Sigmoid colon (tissue), 7 donors: Measurements from ENCODE around the gene TCFL5. TPM values are rescaled to one million over a fixed set of nuclear protein-coding genes. Genes with fewer than 3 reads are reported as not detected.
A peak's percentile ranks its signal among the peaks of the same experiment; 100 is the strongest.

Experiments
- DNase-seq: peaks from one replicate; pipeline ENCODE4 v3.0.0-alpha.2; 2019
- H3K27ac ChIP-seq, 4 donors: fragments of 200-600 bp; sonication (generic); one replicate each; pipeline ENCODE4 v1.5.1; 2016 to 2019; ENCODE audit warnings: mild to moderate bottlenecking in 1 of 4
- H3K27me3 ChIP-seq, 3 donors: fragments of 200-600 bp; sonication (generic); one replicate each; pipeline ENCODE4 v1.5.1; 2019; ENCODE audit warnings: mild to moderate bottlenecking in 1 of 3
- H3K36me3 ChIP-seq, 4 donors: fragments of 200-600 bp; sonication (generic); one replicate each; pipeline ENCODE4 v1.5.1; 2016 to 2019
- H3K4me1 ChIP-seq, 4 donors: fragments of 200-600 bp; sonication (generic); one replicate each; pipeline ENCODE4 v1.5.1; 2017 to 2019
- H3K4me3 ChIP-seq, 4 donors: fragments of 200-600 bp; sonication (generic); one replicate each; pipeline ENCODE4 v1.5.1; 2017 to 2019; ENCODE audit warnings: mild to moderate bottlenecking in 2 of 4, moderate library complexity in 1 of 4
- H3K9me3 ChIP-seq, 4 donors: fragments of 200-600 bp in 3 of 4; sonication (generic) in 3 of 4; one replicate each; pipeline versions ENCODE4 v1.5.1 to v1.6.1; 2013 to 2019
- EP300 ChIP-seq, 4 donors: sonication (generic); formaldehyde crosslinking; IDR thresholded peaks; one replicate each; pipeline ENCODE4 v1.6.1; 2017; ENCODE audit warnings: antibody characterized with exemption in 4 of 4
- POLR2A ChIP-seq, 2 donors: fragments of 450-650 bp; IDR thresholded peaks; one replicate each; pipeline ENCODE4 v1.6.1; 2016; ENCODE audit warnings: antibody characterized with exemption in 2 of 2, mild to moderate bottlenecking in 2 of 2, moderate library complexity in 2 of 2
- POLR2AphosphoS5 ChIP-seq, 4 donors: sonication (generic); formaldehyde crosslinking; IDR thresholded peaks; one replicate each; pipeline ENCODE4 v1.6.1; 2017; ENCODE audit warnings: antibody characterized with exemption in 4 of 4
- WGBS, 2 donors: extraction: QIAGEN DNeasy Blood & Tissue Kit; methylation state at CpG; one replicate each; pipeline ENCODE4 v1.1.7; 2013; 5-methylcytosine and 5-hydroxymethylcytosine counted together
- intact Hi-C: fragments of 100-400 bp; cut with DNase I; formaldehyde crosslinking; loops from one replicate; pipeline ENCODE4 v1.15.1; 2023
- polyA plus RNA-seq, 3 donors: library from polyadenylated mRNA; stranded (reverse); fragments of 200-250 nt; gene quantifications; one replicate each; pipeline ENCODE4 v1.2.3, GENCODE V29; 2013
- total RNA-seq, 4 donors: library from RNA; depleted of rRNA; stranded (reverse); fragments of >200 nt; gene quantifications; one replicate each; pipeline ENCODE4 v1.1.0, GENCODE V29; 2016
- TF ChIP-seq, protein P1 (sequence below), 4 experiments: fragments of 450-650 bp in 3 of 4; fragments of 200-600 bp in 1 of 4; IDR thresholded peaks; one replicate each; pipeline ENCODE4 v1.5.1; 2016 to 2019; ENCODE audit warnings: antibody characterized with exemption in 4 of 4, mild to moderate bottlenecking in 3 of 4, moderate library complexity in 2 of 4
- donor health status: healthy with polysubstance abuse.
- donor health status: Bipolar disorder and iron deficiency.
- donor health status: healthy.

The TCFL5 gene
- total and polyA plus RNA-seq, 7 donors: 2.3 to 16.9 (median 8.1) TPM

DNA sequence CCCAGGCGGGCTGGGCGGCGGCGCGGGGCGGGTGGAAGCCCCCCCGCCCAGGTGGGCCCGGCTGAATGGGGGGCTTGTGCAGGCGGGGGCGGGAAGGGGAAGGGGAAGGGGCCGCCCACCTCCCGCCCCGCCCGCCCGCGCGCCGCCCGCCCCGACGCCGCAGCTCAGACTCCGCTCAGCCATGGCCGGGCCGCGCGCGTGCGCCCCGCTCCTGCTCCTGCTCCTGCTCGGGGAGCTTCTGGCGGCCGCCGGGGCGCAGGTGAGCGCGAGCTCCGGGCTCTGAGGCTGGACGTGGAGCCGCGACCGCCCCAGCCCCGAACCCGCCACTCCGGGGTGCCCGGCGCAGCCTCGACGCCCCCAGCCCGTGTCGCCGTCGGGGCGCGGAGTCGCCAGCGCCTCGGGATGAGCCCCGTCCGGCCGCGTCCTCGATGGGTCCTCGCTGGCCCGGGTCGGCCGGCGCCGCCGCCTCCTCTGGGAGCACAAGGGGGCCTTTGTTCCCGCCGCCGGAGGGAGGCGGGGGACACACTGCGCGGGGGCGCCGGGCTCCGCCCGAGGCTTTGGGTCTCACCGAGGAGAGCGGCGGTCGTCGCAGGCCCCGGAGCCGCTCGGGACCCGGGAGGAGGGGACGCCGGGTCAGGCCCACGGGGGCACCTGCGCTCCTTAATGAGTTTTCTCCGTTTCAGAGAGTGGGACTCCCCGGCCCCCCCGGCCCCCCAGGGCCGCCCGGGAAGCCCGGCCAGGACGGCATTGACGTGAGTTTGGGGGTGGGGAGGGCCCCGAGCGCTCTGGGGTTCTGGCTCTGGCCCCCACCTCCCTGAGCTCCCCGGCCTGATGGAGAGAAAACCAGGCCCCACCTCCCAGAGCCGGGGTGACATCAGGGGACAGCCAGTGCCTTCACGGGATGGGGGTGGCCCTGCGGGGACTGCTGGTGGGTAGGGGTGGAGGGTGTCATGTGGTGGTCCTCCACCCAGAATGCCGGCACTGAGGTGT is 44.4 kb downstream of the TCFL5 start, which contains the start of gene COL9A3:
COL9A3 (plus strand) TSS at position 167 of the 990 bp plus-strand sequence; CDS start at position 182, 15 bp downstream.
- Histone ChIP-seq H3K4me1 (peaks cover 0 to 49% (median 43%) of the 10 kb centered on the region in 4 donors), H3K4me3 (peak within 1 kb of the TSS; percentile 8 to 41 (median 30)), H3K27ac (peak within 1 kb of the TSS; percentile 34 to 69 (median 66)), H3K27me3 (peaks cover 36 to 64% (median 47%) of the 10 kb centered on the region in 3 donors), H3K36me3 (peaks cover 0 to 18% (median 9%) of the 10 kb centered on the region in 4 donors), H3K9me3 (no peaks in the 10 kb centered on the region)
- TF ChIP-seq POLR2A (IDR thresholded peaks at IDR 0.05) (no peak), POLR2AphosphoS5 (IDR thresholded peaks at IDR 0.05) (peak in 1 of 4 donors; percentile 9), EP300 (IDR thresholded peaks at IDR 0.05) (no peak)
- TF ChIP-seq, protein P1, sequence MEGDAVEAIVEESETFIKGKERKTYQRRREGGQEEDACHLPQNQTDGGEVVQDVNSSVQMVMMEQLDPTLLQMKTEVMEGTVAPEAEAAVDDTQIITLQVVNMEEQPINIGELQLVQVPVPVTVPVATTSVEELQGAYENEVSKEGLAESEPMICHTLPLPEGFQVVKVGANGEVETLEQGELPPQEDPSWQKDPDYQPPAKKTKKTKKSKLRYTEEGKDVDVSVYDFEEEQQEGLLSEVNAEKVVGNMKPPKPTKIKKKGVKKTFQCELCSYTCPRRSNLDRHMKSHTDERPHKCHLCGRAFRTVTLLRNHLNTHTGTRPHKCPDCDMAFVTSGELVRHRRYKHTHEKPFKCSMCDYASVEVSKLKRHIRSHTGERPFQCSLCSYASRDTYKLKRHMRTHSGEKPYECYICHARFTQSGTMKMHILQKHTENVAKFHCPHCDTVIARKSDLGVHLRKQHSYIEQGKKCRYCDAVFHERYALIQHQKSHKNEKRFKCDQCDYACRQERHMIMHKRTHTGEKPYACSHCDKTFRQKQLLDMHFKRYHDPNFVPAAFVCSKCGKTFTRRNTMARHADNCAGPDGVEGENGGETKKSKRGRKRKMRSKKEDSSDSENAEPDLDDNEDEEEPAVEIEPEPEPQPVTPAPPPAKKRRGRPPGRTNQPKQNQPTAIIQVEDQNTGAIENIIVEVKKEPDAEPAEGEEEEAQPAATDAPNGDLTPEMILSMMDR (IDR thresholded peaks at IDR 0.05): no peak
- intact Hi-C loops: no loop called here
- WGBS, 2 donors: 5 to 10% methylated on average over 108 of the region's 108 CpGs
- DNase-seq: no peak

DNA sequence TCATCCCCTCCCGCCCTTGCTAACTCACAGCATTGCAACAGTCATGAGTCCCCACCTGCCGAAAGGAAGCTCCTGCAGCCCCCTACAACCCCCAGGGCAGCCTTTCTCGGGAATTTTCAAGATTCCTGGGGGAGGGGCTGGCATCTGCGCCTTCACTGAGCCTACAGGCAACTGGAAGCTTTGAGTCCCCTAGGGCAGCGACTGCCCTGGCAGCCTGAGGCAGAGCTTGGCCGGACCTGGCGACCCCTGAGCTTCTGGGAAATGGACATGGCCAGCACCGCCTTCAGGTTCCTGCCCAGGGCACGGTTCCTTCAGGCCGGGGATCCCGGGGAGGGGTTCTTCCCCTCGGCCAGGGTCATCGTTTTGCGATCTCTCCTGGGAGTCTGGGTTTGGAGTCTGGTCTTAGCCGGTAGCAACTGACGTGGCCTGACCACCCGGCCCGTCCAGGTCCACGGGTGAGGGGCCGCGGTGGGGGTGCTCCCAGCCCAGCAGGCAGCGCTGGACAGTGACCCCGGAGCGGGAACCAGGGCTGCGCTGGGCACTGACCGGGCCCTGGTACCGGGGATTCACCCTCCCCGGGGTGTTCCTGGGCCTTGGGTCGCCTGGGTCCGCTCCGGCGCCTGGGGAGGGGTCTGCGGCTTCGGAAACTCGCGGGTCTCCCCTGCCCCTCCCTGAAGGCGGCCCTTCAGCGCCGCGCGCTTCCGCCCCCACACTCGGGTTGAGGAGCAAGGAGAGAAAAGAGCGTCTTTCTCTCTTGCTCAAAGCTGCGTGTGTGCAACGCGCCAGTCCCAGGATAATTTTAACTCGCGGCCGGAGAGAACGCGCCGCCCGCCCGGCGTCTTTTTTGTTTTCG is 45.4 kb downstream of the TCFL5 start:
- Histone ChIP-seq H3K27me3 (peaks cover 36 to 64% (median 47%) of the 10 kb centered on the region in 3 donors), H3K9me3 (no peaks in the 10 kb centered on the region), H3K27ac (peak overlapping the region; percentile 1 to 69 (median 40)), H3K4me1 (peaks cover 0 to 49% (median 43%) of the 10 kb centered on the region in 4 donors), H3K4me3 (peak overlapping the region; percentile 8 to 41 (median 30)), H3K36me3 (peaks cover 9 to 27% (median 18%) of the 10 kb centered on the region in 4 donors)
- TF ChIP-seq EP300 (IDR thresholded peaks at IDR 0.05) (no peak), POLR2A (IDR thresholded peaks at IDR 0.05) (no peak), POLR2AphosphoS5 (IDR thresholded peaks at IDR 0.05) (peak in 1 of 4 donors; percentile 4)
- WGBS, 2 donors: 3 to 4% methylated on average over 57 of the region's 57 CpGs
- intact Hi-C loops: no loop called here
- no peak for DNase-seq

DNA sequence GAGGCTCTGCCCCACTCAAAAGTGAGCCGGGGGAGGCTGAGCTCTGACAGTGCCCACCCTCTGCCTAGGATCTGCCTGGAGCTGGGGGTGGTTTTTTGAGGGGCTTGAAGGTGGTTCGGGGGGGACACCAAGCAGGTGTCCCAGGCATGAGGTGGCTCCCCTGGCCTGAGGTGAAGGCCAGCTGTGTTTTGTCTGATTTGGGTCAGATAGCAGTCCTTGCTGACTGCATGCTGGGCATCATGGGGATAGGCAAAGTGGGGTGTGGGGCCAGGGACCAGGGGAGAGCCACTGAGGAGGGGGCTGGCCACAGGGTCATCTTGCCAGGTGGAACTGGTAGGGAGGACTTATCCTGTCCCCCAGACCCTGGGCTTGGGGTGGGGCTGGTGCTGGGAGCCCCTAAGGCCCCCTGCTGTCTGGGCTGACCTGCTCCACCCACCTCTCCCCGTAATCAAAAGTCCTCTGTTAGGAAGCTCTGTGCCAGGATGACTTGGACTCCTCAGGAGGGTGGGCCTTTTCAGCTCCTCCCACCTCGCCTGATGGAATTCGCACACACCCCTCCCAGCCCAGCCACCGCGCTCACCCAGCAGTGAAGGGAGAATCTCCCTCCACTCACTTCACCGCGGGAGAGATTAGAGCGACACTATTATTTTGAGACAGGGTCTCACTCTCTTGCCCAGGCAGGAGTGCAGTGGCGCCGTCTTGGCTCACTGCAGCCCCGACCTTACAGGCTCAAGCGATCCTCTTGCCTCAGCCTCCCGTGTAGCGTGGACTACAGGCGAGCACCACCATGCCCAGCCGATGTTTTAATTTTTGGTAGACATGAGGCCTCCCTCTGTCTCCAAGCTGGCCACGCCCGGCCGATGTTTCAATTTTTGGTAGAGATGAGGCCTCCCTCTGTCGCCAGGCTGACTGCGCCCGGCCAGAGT is 46.3 kb downstream of the TCFL5 start:
- intact Hi-C loops: no loop called here
- H3K4me1 ChIP-seq: peaks cover 0 to 49% (median 43%) of the 10 kb centered on the region in 4 donors
- no peak for DNase-seq
- peaks cover 16 to 36% (median 28%) of the 10 kb centered on the region in 4 donors for H3K36me3 ChIP-seq
- peaks cover 36 to 64% (median 47%) of the 10 kb centered on the region in 3 donors for H3K27me3 ChIP-seq
- peak in 2 of 4 donors; percentile 4 to 6 for TF ChIP-seq POLR2AphosphoS5 (IDR thresholded peaks at IDR 0.05)
- TF ChIP-seq, protein P1 (IDR thresholded peaks at IDR 0.05): no peak
- H3K4me3 ChIP-seq: no peak overlapping the region
- no peaks in the 10 kb centered on the region for H3K9me3 ChIP-seq
- 20 to 31% methylated on average over 24 of the region's 24 CpGs for WGBS, 2 donors
- H3K27ac ChIP-seq: no peak overlapping the region

DNA sequence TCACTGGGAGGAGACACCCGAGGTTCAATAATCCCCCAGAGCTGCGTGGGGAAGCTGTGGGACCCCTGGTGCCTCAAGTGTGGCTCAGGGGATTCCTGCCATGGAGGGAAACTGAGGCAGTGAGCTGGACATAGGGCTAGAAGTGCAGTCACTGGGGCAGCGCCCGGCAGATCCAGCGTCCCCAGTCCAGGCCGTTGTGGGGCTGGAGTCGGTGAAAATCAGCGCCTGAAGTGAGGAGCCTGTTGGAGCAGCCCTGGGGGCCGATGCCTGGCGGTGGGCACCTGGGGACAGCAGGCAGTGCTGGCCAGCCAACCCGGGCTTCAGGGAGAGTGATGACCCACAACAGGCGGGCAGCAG is 46.9 kb downstream of the TCFL5 start:
- intact Hi-C loops: no loop called here
- WGBS, 2 donors: 45 to 75% methylated on average over 12 of the region's 12 CpGs
- TF ChIP-seq POLR2A (IDR thresholded peaks at IDR 0.05) (no peak), POLR2AphosphoS5 (IDR thresholded peaks at IDR 0.05) (no peak), EP300 (IDR thresholded peaks at IDR 0.05) (no peak)
- TF ChIP-seq, protein P1 (IDR thresholded peaks at IDR 0.05): no peak
- peaks cover 36 to 58% (median 47%) of the 10 kb centered on the region in 3 donors for H3K27me3 ChIP-seq
- no peak overlapping the region for H3K4me3 ChIP-seq
- no peaks in the 10 kb centered on the region for H3K9me3 ChIP-seq
- H3K4me1 ChIP-seq: peaks cover 0 to 47% (median 39%) of the 10 kb centered on the region in 4 donors
- peaks cover 22 to 43% (median 34%) of the 10 kb centered on the region in 4 donors for H3K36me3 ChIP-seq
- no peak for DNase-seq
- H3K27ac ChIP-seq: no peak overlapping the region
